ENCODE data around the gene LCE5A.
"Not testable (repeated sequence)": the region's sequence is repeated elsewhere in the genome, so short reads cannot be mapped to it uniquely, and the experiment has no call there.

Gene LCE5A

DNA sequence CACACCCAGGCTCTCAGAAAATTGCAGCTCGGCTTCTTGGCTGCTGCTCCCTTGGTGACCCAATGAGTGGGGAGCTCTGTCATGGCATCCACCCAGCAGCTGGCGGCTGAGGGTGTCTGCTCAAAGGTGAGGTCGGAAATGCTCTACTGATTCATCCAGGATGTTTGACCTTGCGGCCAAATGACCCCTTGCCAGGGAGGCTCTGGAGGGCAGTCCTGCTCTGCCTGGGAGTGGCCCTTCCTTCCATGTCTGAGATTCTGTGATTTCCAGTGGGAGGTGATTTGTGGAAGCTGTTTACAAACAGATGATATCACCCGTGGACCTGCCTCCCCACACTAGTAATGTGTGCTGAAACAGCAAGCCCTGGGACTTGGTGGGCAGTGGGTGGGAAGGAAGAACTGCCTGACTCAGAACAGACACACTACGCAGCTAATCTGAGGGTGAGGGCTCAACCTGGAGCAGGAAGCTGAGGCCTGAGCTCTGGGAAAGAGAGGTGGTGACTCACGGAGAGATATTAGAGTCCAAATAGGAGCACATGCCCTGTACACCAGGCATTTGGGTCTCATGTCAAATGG lies 6.7 kb downstream of the LCE5A start:
- DNase-seq = no peak

DNA sequence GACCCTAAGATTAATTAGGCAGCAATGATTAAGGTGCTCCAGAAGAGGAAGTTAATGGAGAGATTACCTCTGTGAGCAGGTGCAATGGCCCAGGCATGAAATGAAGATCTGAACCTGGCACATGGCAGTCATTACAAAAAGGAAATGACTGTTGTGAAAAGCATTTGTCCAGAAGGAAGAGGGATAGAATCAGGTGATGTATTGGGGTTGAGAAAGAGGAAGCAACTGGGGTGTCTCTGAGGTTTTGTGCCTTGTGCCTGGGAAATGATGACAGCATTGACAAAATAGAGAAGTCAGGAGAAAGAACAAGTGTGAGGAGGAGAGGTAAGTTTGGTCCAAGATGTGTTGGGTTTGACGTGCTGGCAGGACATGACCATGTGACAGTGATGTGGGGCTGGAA lies 9.2 kb downstream of the LCE5A start:
- DNase-seq = no peak

DNA sequence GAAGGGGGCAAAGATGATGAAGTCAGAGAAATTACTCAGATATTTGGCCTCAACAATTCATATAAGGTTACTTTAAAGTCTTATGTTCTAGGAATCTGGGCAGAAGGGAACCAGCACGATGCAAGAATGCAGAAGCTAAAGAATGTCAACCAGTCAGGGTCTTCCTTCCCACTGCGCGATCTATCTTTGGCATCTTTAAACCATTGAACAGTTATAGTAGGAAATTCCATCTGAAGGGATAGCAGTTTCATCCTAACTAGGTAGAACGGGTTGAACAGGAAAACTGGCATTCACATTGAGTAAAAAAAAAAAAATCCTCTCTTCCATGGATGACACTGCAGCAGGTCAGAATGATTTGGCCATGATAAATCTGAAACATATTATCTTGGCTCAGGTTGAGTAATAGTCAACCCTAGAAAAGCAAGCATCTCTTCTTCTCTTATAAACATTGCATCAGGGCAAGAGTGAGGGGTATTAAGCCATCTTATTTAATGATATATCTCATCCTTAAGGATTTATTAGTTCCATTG lies 10.0 kb downstream of the LCE5A start:
- DNase-seq = no peak

DNA sequence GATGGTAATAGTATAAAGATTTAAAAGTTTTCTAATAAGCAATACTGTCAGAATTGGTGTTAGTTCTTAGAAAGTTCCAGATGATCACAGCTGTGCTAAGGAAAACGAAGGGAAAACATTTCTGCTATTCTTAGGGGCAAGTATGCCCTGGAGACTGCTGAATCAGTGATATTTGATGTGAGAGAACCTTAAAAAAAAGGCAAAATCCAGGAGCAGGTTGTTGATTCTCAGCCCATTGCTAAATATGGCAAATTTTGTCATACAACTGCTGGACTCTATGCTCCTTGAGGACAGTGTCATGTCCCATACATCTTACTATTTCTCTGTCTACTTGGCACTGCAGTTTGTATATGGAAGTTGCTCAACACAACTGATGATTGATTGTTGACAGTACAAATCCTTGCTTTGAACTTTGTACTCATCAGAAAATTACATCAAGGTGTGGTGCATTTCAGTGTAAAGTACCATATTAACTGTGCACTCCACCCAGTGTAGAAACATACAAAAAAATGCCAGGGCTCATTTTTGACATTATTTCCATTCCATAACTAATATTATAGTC lies 14.6 kb downstream of the LCE5A start:
- no peak for DNase-seq

DNA sequence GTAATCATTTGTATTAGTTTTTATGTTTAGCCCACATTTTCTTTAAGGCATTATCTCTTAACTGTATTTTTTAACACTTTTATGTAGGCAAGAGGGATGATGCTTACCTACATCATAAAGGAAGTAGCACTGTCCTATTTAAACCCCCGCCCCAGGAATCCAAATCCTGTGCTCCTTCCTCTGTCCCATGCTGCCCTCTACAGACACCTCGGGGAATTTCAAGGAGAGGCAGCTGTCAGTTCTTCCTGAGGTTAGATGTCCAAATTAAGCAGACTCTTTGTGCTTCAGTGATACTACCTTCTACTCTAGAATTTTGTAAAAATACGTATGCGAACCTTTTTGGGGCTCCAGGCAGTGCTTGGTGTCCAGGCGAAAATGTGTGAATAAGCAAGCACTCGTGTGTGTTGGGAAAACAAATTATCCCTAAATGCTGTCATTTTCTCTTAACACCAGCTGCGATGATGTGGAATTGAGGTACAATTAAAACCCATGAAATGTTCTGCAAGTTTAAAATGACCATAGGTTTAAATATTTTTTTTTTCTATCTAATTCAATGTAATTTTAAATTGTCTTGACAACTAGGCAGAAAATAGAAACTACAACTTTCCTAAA lies 22.8 kb downstream of the LCE5A start:
- DNase-seq = peak; percentile 1

DNA sequence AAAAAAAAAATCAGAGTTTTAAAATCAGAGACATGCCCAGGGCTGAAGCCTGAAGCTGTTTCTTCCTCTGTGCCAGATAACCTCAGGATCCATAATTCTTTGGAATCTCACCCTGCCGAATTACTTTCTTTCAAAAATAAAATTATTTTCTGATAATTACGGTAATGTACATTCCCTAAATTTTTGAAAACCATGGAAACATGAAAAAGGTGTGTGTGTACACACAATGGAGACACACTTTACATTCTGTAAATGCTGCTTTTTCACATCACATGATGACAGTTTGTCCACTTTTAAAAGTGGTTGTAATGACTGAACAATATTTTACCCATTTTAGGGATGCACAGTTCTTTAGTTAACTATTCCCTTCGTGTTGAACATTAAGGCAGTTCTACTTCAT lies 25.2 kb downstream of the LCE5A start:
- DNase-seq = no peak

DNA sequence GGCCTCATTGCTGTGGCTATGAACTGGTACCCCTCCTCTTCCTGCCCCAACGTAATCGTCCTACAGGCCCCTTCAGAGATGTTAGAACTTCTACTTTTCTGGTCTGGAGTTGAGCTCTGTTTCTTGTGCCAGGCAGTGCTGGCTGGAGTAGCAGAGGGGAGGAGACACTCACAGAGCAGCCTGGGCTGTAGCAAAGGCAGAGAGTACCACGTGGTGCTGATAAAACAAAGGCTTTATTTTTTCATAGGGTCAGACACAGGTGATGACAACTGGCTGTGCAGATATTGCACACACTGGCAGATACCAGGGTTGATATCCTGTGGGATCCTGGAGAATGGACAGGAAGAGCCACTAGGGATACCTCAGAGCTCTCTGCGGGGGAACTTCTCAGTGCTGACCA lies 26.9 kb downstream of the LCE5A start:
- no peak for DNase-seq

DNA sequence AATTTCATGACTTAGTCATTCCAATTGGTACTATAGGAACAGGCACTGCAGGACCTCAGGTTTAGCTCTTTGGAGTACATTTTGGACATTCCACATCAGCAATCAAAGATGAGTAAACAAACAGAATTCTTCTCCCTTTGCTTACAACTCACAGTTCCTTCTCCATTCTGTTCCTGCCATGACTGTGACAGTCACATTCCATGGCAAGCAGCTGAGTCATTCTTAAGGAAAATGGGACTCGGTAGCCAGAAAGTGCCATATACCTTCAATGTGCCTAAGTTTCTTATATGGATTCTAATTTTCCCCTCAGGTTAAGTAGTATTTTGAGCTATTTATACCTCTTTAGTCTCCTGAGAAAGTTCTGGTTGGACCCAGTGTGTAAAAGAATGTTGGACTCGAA lies 29.3 kb downstream of the LCE5A start:
- DNase-seq = no peak

DNA sequence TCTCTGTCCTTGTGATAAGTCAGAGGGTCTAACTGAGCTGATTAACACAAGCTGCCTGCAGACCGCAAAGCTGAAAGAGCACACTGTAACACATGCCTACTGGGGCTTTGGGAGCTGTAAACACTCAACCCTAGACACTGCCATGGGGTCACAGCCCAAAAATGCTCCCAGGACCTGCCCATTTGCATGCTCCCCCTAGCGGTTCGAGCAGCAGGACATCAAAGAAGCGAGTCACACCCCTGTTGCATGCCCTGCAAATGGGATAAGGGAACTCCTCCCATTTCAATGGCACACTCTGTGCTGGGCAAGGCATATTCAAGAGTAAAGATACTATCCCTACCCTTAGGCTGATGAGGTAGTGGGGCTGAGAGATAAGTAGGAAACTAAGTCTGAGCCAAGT lies 33.2 kb downstream of the LCE5A start:
- DNase-seq = no peak

DNA sequence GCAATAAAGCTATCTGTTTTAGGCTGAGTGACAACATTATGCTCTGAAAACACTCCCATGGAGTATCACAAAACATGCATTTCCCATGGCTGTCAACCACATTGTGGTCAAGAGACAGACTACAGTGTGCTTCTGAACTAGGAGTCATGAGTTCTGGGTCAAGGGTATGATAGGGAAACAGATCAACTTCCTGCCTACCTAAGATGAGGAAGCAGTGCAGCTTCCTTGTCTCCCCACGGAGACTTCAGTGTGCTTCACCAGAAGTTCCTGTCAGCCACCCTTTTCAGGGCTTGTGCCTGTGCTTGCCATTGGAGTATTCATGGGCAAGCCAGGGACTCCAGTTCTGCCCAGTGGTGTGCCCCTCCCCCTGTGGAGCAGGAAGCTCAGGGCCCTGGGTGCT lies 36.1 kb downstream of the LCE5A start:
- DNase-seq = no peak

DNA sequence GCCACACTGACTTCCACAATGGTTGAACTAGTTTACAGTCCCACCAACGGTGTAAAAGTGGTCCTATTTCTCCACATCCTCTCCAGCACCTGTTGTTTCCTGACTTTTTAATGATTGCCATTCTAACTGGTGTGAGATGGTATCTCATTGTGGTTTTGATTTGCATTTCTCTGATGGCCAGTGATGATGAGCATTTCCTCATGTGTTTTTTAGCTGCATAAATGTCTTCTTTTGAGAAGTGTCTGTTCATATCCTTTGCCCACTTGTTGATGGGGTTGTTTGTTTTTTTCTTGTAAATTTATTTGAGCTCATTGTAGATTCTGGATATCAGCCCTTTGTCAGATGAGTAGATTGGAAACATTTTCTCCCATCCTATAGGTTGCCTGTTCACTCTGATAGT lies 37.8 kb downstream of the LCE5A start:
- not testable (repeated sequence) for DNase-seq

All from DMS79 treated with DMSO at 0.1 percent for 48 hours (cell line).